ENCODE results near the gene TSSC4.

TSSC4 gene

GRCh38 chr11:2395856-2396255 lies 4.7 kb upstream of the TSSC4 start:
- no peak overlapping the region for H3K27ac ChIP-seq

GRCh38 chr11:2396471-2396870 lies 4.1 kb upstream of the TSSC4 start:
- Histone ChIP-seq H3K27ac (no peak overlapping the region), H3K4me3 (no peak overlapping the region)

More at GRCh38 chr11:2395856-2396255, 4.7 kb upstream of the TSSC4 start:
- H3K4me3 ChIP-seq = no peak overlapping the region

GRCh38 chr11:2397005-2397404 lies 3.5 kb upstream of the TSSC4 start:
- no peak overlapping the region for H3K27ac ChIP-seq
- H3K4me3 ChIP-seq = no peak overlapping the region

- Histone ChIP-seq H3K27ac (peak overlapping the region in 18 of 21 experiments; percentile 90 to 99 (median 96)), H3K4me3 (peak overlapping the region in 2 of 7 experiments; percentile 60 to 89)
Measured at GRCh38 chr11:2398664-2399355, 1.7 kb upstream of the TSSC4 start.

GRCh38 chr11:2399488-2400068 lies 972 bp upstream of the TSSC4 start:
- Histone ChIP-seq H3K27ac (peak overlapping the region; percentile 88 to 99 (median 96)), H3K4me3 (peak overlapping the region; percentile 44 to 89 (median 74))

GRCh38 chr11:2400762-2401435 lies 349 bp downstream of the TSSC4 start:
- Histone ChIP-seq H3K27ac (peak overlapping the region; percentile 79 to 98 (median 93)), H3K4me3 (peak overlapping the region; percentile 74 to 100 (median 88))

- Histone ChIP-seq H3K4me3 (peak overlapping the region; percentile 74 to 100 (median 88)), H3K27ac (peak overlapping the region in 20 of 21 experiments; percentile 87 to 98 (median 93))
Measured at GRCh38 chr11:2401436-2401984, 960 bp downstream of the TSSC4 start.

- Histone ChIP-seq H3K4me3 (peak overlapping the region in 1 of 7 experiments; percentile 88), H3K27ac (no peak overlapping the region)
Measured at GRCh38 chr11:2402106-2402505, 1.6 kb downstream of the TSSC4 start.

GRCh38 chr11:2402890-2403645 lies 2.5 kb downstream of the TSSC4 start:
- Histone ChIP-seq H3K27ac (peak overlapping the region in 1 of 21 experiments; percentile 11), H3K4me3 (no peak overlapping the region)

- Histone ChIP-seq H3K27ac (no peak overlapping the region), H3K4me3 (no peak overlapping the region)
Measured at GRCh38 chr11:2404735-2405196, 4.2 kb downstream of the TSSC4 start.

GRCh38 chr11:2406451-2406850 lies 5.9 kb downstream of the TSSC4 start:
- Histone ChIP-seq H3K27ac (no peak overlapping the region), H3K4me3 (no peak overlapping the region)

GRCh38 chr11:2406878-2407410 lies 6.4 kb downstream of the TSSC4 start:
- H3K27ac ChIP-seq = no peak overlapping the region
- no peak overlapping the region for H3K4me3 ChIP-seq

GRCh38 chr11:2408671-2409070 lies 8.1 kb downstream of the TSSC4 start:
- no peak overlapping the region for H3K27ac ChIP-seq
- H3K4me3 ChIP-seq = no peak overlapping the region

- Histone ChIP-seq H3K27ac (no peak overlapping the region), H3K4me3 (no peak overlapping the region)
Measured at GRCh38 chr11:2409126-2409525, 8.6 kb downstream of the TSSC4 start.

GRCh38 chr11:2409611-2410468 lies 9.3 kb downstream of the TSSC4 start:
- no peak overlapping the region for H3K27ac ChIP-seq
- no peak overlapping the region for H3K4me3 ChIP-seq

GRCh38 chr11:2410616-2411015 lies 10.1 kb downstream of the TSSC4 start:
- Histone ChIP-seq H3K4me3 (no peak overlapping the region), H3K27ac (no peak overlapping the region)

- no peak overlapping the region for H3K27ac ChIP-seq
- no peak overlapping the region for H3K4me3 ChIP-seq
Measured at GRCh38 chr11:2411446-2412305, 11.1 kb downstream of the TSSC4 start.

- Histone ChIP-seq H3K27ac (no peak overlapping the region), H3K4me3 (no peak overlapping the region)
Measured at GRCh38 chr11:2412323-2412722, 11.8 kb downstream of the TSSC4 start.

Measured in skin epidermis (tissue), 12 donors.